ENCODE measurements around the gene AMN.

- no peak for TF ChIP-seq CTCF (conservative IDR thresholded peaks at IDR 0.05; ENCODE audit: low read depth in 2 of 2)
- no peak for TF ChIP-seq REST (IDR thresholded peaks at IDR 0.05; ENCODE audit: unreplicated experiment)
- no peak for TF ChIP-seq EZH2 (IDR thresholded peaks at IDR 0.05; ENCODE audit: low read depth, unreplicated experiment)
- no peak for TF ChIP-seq EZH2phosphoT487 (IDR thresholded peaks at IDR 0.05; ENCODE audit: unreplicated experiment)
- no peak for TF ChIP-seq POLR2AphosphoS5 (IDR thresholded peaks at IDR 0.05; ENCODE audit: low read depth)
- TF ChIP-seq NANOG (IDR thresholded peaks at IDR 0.05; ENCODE audit: borderline replicate concordance), result no peak
- TF ChIP-seq CREB1 (CRISPR knock-in tag; IDR thresholded peaks at IDR 0.05; ENCODE audit: low read depth), result no peak
- TF ChIP-seq ZNF331 (CRISPR knock-in tag; IDR thresholded peaks at IDR 0.05; ENCODE audit: low read depth), result no peak
Measured at GRCh38 chr14:102949801-102950451, 27.5 kb downstream of the AMN start.

Measured in GM23338 (cell line).